ENCODE data around the gene SENP1.

DNA sequence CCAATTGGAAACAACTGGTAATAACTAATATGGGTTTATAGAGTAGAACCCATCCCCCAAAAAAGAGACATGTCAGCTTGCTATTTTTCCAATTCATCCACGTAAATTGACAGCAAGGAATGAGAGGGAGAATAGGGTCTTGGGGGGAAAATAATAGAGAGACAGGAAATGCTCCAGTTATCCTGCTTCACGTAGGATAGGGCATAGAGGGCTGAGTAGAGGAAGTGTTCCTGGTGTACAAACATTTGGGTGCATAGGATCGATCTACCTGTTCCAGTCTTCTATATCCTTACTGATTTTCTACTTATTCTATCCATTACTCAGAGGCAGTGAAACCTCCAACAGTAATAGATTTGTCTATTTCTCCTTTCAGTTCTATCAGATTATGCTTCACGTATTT is 52.0 kb downstream of the SENP1 start:
- TF ChIP-seq CTCF (IDR thresholded peaks at IDR 0.05) (no peak), POLR2A (IDR thresholded peaks at IDR 0.05) (no peak)

All from uterus (tissue), 2 donors.